MM.1S (cell line): ENCODE measurements around the gene FGGY.

Experiments
- EZH2 ChIP-seq: fragments of 300-600 bp; sonication (generic); optimal IDR thresholded peaks from 2 replicates; pipeline ENCODE3; 2017; ENCODE audit warnings: low read depth, mild to moderate bottlenecking, antibody characterized with exemption, low read length, mixed read lengths
- TF ChIP-seq, protein P1 (sequence below): fragments of 300-600 bp; sonication (generic); IDR thresholded peaks from 2 replicates; pipeline ENCODE4 v1.5.1; 2016; ENCODE audit warnings: antibody characterized with exemption, low read length, mixed read lengths

DNA sequence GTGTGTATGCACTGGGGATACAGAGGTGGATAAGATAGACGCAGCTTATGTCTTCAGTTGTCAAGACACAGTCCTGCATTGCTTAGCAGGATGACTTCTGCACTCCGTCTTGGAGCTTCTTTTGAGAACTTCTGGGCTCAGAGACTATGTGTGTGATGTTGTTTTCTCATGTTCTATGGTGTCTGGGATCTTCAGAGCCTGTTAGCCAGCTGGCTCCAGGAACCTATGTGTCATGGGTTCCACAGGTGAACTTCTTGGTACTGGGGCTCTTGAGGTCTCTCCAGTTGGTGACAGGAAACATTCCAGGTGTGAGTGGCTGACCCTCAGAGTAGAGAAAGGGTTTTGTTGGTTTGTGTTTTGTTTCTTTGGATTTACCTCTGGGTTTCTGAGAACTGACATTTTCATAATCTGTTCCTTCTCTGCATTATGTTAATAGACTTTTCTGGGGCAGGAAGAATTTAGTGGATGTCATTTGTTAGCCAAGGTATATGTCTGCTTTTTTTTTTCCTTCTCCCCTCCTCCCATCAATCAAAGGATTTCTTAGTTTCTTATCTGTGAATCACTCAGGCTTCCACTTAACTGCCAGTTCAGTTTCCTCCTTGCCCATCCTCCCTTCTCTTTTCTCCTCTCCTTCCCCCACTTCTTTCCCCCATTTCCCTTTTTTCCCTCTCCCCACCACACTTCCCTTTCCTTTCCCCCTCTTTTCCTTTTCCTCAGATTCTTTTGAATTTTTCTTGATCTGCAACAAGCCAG, 18.1 kb downstream of the FGGY start:
- TF ChIP-seq, protein P1, sequence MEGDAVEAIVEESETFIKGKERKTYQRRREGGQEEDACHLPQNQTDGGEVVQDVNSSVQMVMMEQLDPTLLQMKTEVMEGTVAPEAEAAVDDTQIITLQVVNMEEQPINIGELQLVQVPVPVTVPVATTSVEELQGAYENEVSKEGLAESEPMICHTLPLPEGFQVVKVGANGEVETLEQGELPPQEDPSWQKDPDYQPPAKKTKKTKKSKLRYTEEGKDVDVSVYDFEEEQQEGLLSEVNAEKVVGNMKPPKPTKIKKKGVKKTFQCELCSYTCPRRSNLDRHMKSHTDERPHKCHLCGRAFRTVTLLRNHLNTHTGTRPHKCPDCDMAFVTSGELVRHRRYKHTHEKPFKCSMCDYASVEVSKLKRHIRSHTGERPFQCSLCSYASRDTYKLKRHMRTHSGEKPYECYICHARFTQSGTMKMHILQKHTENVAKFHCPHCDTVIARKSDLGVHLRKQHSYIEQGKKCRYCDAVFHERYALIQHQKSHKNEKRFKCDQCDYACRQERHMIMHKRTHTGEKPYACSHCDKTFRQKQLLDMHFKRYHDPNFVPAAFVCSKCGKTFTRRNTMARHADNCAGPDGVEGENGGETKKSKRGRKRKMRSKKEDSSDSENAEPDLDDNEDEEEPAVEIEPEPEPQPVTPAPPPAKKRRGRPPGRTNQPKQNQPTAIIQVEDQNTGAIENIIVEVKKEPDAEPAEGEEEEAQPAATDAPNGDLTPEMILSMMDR, result no peak
- no peak for TF ChIP-seq EZH2
